ENCODE measurements around the gene EIF3L.

DNA sequence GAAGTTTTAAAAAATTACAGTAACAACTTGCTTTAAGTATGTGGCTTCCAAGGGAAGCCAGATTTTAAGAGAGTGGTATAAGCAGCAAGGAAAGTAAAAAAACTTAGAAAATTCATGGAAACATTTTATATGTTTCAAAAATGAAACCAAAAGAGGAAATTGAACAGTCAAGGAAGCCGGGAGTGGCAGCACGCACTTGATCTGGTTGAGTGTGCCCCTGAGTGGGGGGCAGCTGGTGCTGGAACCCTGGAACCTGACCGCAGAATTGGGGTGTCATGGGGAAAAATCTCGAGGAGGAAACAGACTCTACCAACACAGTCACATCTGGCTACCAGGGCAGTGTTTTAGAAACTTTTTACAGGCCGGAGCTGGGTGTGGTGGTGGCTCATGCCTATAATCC is 70.9 kb downstream of the EIF3L start:
- TF ChIP-seq, protein P1, sequence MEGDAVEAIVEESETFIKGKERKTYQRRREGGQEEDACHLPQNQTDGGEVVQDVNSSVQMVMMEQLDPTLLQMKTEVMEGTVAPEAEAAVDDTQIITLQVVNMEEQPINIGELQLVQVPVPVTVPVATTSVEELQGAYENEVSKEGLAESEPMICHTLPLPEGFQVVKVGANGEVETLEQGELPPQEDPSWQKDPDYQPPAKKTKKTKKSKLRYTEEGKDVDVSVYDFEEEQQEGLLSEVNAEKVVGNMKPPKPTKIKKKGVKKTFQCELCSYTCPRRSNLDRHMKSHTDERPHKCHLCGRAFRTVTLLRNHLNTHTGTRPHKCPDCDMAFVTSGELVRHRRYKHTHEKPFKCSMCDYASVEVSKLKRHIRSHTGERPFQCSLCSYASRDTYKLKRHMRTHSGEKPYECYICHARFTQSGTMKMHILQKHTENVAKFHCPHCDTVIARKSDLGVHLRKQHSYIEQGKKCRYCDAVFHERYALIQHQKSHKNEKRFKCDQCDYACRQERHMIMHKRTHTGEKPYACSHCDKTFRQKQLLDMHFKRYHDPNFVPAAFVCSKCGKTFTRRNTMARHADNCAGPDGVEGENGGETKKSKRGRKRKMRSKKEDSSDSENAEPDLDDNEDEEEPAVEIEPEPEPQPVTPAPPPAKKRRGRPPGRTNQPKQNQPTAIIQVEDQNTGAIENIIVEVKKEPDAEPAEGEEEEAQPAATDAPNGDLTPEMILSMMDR (IDR thresholded peaks at IDR 0.05; ENCODE audit: insufficient read depth, low read length), result no peak
- TF ChIP-seq GABPA (IDR thresholded peaks at IDR 0.05; ENCODE audit: low read depth), result no peak
- TF ChIP-seq SPI1 (IDR thresholded peaks at IDR 0.05; ENCODE audit: borderline replicate concordance, low read depth), result no peak
